GM18502 (cell line): Measurements from ENCODE around the gene PSME1.
A peak's percentile ranks its signal among the peaks of the same experiment; 100 is the strongest.

Experiments
- ATAC-seq: cut with Tn5 transposase; IDR thresholded peaks from one replicate; pipeline ENCODE4 v1.9.1; 2021; ENCODE audit warnings: mild to moderate bottlenecking; ENCODE audit not compliant: unreplicated experiment, poor library complexity

PSME1 gene

GRCh38 chr14:24135834-24136683, at the start of gene PSME1:
TSS of gene PSME1 (plus strand) at chr14:24136194. CDS start at chr14:24136263, 69 bp downstream.
- ATAC-seq: peak; percentile 86

- ATAC-seq: no peak
These were observed 49.0 kb upstream of the PSME1 start for GRCh38 chr14:24087004-24087403.

GRCh38 chr14:24088095-24088494, 47.9 kb upstream of the PSME1 start:
- no peak for ATAC-seq

- no peak for ATAC-seq
These were observed 46.1 kb upstream of the PSME1 start for GRCh38 chr14:24089890-24090289.

- ATAC-seq: no peak
These were observed 43.9 kb upstream of the PSME1 start for GRCh38 chr14:24092110-24092504.

- no peak for ATAC-seq
These were observed 43.3 kb upstream of the PSME1 start for GRCh38 chr14:24092505-24093206.

- no peak for ATAC-seq
These were observed 42.6 kb upstream of the PSME1 start for GRCh38 chr14:24093207-24093900.

- ATAC-seq: peak; percentile 47
These were observed 41.8 kb upstream of the PSME1 start, which contains the start of gene PCK2 for GRCh38 chr14:24093901-24094840. TSS of gene PCK2 (plus strand) at chr14:24094311. CDS start at chr14:24094406, 95 bp downstream.

- ATAC-seq: peak; percentile 0
These were observed 41.1 kb upstream of the PSME1 start for GRCh38 chr14:24094841-24095270.

GRCh38 chr14:24095271-24096068, 40.5 kb upstream of the PSME1 start:
- peak; percentile 71 for ATAC-seq

GRCh38 chr14:24096545-24097181, 39.3 kb upstream of the PSME1 start:
- no peak for ATAC-seq

- no peak for ATAC-seq
These were observed 37.6 kb upstream of the PSME1 start for GRCh38 chr14:24098229-24098926.

GRCh38 chr14:24098927-24099813, 36.8 kb upstream of the PSME1 start:
- no peak for ATAC-seq

- no peak for ATAC-seq
These were observed 35.6 kb upstream of the PSME1 start for GRCh38 chr14:24100197-24100981.

GRCh38 chr14:24100982-24101494, 35.0 kb upstream of the PSME1 start:
- ATAC-seq: no peak
